HL-60/S4 treated with phorbol 12-myristate 13-acetate at 8.2 ng/mL for 4 days and 3 days (cell line): Measurements from ENCODE around the gene CDKN1A.

Source experiments
- in situ Hi-C: fragments of 300-500 bp; cut with MboI; formaldehyde crosslinking; loops from 2 replicates; pipeline ENCODE4 v1.15.0; 2022; ENCODE audit warnings: low sequenced_read_pairs

CDKN1A gene

DNA sequence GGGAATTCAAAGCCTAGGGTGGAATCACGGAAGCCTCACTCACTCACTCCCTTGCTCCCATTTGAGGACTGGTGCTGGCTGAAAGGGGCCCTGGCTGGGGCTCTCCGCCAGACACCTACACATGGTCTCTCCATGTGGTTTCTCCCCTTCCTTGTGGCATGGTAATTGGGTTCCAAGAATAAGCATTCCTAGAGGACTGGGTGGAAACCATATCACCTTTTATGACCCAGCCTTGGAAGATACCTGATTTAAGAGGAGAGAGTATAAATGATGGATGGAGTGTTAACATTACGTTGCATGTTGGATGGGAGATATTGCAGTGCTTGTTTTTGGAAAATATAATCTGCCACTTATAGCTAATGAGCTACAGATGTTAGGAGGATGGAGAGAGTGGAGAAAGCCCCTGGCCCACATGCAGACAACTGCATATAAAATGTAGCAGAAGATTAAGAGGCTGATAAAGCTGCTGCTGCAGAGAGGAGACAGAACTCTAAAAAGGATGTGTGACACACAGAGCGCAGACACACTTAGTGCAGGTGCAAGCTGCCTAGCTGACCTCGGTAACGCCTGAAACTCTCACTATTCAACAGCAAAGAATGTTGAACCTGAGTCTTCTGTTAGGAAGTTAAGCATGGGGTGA lies 23.3 kb upstream of the CDKN1A start:
- in situ Hi-C loops, result no loop called here

GRCh38 chr6:36656441-36656840 lies 22.1 kb upstream of the CDKN1A start:
- in situ Hi-C loops, result no loop called here

- in situ Hi-C loops, result no loop called here
These were observed 21.2 kb upstream of the CDKN1A start for GRCh38 chr6:36657271-36657670.

DNA sequence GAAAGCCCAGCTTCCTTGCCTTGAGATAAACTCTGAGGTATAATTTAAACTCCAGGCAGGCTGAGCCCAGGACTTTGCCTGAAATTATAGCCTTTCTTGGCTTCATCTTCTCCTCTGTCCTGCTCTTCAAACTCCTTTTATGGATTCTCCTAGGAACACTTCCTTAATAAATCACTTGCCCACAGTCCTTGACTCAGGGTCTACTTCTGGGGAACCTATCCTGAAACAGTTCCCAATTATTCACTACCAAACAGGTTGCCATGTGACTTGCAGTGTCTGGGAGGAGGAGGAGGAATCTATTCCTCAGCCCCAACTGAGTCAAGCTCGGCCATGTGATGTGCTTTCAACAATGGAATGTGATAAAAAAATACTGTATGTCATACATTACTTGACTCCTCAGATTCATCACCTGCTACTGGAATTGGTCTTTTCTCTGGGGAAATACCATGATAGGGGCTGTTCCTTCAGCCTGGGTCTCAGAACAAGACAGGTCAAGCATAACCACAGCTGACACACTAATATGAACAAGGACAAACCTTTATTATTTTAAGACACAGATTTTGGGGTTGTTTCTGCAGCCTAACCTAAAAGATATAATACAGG lies 20.5 kb upstream of the CDKN1A start:
- in situ Hi-C loops, result no loop called here

- in situ Hi-C loops, result no loop called here
These were observed 19.2 kb upstream of the CDKN1A start for GRCh38 chr6:36659271-36659670.

DNA sequence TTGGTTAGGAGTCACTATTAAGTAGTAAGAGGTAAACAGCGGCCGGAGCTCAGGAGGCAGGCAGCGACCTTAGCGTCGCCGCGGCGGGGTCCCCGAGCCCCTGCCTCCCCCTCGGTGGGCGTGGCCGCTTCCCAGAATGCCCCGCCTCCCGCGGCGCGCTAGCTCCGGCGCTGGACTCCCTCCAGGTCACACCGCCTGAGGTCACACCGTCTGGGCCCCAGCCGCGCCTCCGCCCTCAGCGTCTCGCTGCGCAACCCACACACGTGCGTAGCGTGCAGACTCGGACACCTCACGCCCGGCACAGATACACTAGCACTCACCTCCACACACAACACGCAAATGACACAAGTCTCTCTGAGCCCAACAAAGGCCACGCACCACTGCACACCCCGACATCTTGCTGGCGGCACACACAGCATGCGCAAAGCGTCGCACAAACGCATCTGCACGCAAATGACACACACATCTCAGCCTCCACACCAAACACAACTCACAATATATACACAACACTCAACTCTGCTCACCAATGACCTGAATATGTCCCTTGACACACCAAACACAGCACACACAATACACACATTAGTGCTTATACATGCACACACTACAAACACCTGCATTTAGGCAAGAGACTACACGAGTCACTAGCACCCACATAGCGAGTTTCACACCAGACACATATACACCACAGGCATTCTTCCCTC lies 17.6 kb upstream of the CDKN1A start:
- in situ Hi-C loops, result no loop called here

GRCh38 chr6:36662380-36662779 lies 16.1 kb upstream of the CDKN1A start:
- in situ Hi-C loops, result no loop called here

DNA sequence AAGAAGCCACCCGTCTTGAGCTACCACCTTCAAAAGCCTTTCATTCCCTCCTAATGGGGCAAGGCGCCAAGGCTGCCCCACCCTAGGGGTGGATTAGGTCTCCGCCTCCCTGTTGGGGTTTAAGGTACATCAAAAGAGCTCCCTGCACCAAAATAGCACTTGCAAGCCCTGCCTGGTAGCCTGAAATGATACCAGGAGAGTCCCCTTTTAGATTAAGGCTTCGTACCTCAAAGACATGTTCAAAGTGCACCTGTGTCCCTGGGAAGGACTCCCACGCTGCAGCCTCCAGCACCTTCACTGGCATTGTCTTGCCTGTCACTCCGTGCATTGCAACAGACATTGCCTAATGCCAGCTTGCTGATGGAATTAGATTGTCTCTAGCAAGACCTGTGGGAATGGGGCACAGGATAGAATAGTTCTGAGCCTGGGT lies 15.7 kb upstream of the CDKN1A start:
- in situ Hi-C loops, result no loop called here

DNA sequence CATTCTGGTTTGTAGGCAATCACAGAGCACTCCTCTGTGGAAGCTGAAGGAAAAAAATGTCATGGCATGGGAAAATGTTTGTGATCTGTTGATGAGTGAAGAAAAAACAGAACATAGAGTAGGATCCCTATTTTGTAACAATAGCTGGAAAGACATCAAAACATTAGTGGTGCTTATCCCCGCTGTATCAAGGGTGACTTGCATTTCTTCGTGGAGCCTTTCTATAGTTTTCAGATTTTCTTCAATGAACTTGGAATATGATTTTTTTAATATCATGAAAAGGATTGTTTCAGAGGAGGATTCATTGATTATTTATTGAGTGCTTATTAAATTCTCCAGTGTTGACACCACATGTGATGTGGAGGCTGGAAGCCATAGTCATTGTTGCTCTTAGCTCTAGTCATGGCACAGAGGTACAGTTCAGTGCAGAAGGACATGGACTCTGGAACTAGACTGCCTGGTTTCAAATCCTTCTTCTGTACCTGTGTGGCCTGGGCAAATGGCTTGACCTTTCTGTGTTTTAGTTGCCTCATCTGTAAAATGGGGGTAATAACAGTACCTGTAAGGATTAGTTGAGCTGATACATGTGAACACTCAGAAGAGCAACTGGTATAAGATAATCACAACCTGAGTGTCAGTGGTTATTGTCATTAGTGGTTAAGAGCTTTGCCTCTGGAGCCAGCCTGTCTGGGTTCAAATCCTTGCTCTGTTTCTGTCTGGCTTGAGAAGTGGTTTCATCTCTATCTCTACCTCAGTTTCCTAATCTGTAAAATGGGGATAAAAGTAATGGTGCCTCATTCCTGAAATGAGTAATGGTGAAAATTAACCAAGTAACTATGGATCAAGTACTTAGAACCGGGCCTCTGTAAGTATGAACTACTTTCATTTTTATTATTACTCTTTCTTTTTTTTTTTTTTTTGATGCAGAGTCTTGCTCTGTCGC lies 14.7 kb upstream of the CDKN1A start:
- in situ Hi-C loops, result no loop called here

DNA sequence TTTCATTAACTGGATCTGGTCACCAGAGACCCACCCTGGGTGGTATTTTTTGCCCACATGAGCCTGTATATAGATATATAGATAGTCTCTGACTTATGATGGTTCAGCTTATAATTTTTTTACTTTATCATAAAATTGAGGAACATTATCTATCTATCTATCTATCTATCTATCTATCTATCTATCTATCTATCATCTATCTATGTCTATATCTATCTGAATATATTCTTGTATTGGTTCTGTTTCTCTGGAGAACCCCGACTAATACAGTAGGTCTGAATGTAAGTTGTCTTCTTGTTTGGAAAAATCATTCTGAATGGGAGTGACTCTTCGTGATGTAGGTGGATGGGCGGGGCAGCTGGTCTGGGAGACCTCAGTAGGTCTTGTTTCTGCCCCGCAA lies 13.3 kb upstream of the CDKN1A start:
- in situ Hi-C loops, result no loop called here

- in situ Hi-C loops, result no loop called here
These were observed 12.2 kb upstream of the CDKN1A start for GRCh38 chr6:36666287-36666686.

GRCh38 chr6:36666826-36667591 lies 11.5 kb upstream of the CDKN1A start:
- in situ Hi-C loops, result no loop called here

DNA sequence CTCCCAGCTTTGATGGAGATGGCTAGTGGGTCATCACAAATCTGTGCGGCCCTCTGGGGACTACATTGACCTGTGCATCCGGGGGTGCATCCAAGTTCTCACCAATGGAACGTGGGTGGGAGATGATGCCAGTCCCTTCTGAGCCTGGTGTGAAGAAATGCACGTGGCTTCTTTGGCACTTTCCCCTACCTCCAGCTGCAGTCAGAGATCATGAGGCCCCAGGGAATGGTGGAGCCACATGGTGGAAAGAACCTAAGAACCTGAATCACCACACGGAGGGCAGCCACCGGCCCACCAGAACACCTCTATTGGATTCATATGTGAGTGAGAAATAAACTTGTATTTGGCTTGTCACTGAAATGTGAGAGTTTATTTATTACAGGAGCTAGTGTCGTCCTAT lies 9.9 kb upstream of the CDKN1A start:
- in situ Hi-C loops, result no loop called here

DNA sequence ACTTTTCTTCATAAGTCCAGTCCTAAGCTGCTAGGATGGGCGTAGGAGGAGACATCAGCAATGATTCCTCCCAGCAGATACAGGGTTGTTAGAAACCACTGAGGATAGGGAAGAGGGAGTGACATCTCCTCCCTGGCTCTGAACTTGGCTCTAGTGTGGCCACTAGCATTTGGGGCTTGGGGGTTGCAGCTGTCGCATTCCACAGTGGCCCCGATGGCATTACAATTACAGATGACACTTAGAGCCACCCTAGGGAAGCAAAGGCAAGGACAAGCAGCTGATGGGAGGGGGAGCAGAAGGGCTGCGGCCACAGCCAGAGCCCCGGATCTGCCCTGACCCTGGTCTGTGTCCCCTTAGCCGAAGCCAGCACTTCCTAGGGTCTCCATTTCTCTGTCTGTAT lies 9.5 kb upstream of the CDKN1A start:
- in situ Hi-C loops, result no loop called here

- in situ Hi-C loops, result no loop called here
These were observed 8.2 kb upstream of the CDKN1A start for GRCh38 chr6:36670271-36670670.

- in situ Hi-C loops, result no loop called here
These were observed 6.7 kb upstream of the CDKN1A start for GRCh38 chr6:36671687-36672375.

DNA sequence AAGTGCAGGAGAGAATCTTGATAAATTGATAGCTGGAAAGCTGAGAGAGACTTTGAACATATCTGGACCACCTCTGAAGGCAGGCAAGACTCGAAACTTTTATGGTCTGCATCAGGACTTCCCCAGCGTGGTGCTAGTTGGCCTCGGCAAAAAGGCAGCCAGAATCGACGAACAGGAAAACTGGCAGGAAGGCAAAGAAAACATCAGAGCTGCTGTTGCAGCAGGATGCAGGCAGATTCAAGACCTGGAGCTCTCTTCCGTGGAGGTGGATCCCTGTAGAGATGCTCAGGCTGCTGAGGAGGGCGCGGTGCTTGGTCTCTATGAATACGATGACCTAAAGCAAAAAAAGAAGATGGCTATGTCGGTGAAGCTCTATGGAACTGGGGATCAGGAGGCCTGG lies 4.6 kb upstream of the CDKN1A start:
- in situ Hi-C loops, result no loop called here

- in situ Hi-C loops, result no loop called here
These were observed 3.6 kb upstream of the CDKN1A start for GRCh38 chr6:36674942-36675341.

DNA sequence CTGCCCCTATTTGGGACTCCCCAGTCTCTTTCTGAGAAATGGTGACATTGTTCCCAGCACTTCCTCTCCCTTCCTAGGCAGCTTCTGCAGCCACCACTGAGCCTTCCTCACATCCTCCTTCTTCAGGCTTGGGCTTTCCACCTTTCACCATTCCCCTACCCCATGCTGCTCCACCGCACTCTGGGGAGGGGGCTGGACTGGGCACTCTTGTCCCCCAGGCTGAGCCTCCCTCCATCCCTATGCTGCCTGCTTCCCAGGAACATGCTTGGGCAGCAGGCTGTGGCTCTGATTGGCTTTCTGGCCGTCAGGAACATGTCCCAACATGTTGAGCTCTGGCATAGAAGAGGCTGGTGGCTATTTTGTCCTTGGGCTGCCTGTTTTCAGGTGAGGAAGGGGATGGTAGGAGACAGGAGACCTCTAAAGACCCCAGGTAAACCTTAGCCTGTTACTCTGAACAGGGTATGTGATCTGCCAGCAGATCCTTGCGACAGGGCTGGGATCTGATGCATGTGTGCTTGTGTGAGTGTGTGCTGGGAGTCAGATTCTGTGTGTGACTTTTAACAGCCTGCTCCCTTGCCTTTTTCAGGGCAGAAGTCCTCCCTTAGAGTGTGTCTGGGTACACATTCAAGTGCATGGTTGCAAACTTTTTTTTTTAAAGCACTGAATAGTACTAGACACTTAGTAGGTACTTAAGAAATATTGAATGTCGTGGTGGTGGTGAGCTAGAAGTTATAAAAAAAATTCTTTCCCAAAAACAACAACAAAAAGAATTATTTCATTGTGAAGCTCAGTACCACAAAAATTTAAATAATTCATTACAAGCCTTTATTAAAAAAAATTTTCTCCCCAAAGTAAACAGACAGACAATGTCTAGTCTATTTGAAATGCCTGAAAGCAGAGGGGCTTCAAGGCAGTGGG lies 2.1 kb upstream of the CDKN1A start:
- in situ Hi-C loops, result no loop called here
